Astrocyte of the cerebellum (primary cell): ENCODE data around the gene ESPN.

Experiments
- DNase-seq: peaks from one replicate; pipeline ENCODE4 v3.0.0-alpha.2; 2011; ENCODE audit warnings: low read depth
- H3K4me3 ChIP-seq: 2 replicates; pipeline ENCODE4 v1.5.1; 2011; ENCODE audit warnings: mild to moderate bottlenecking, low read depth, low read length, moderate library complexity
- in situ Hi-C: cut with HindIII; loops from 2 replicates; pipeline ENCODE4 v1.10.0; 2017; ENCODE audit warnings: low sequenced_read_pairs
- TF ChIP-seq, protein P1 (sequence below): IDR thresholded peaks from 2 replicates; pipeline ENCODE4 v1.5.1; 2012; ENCODE audit warnings: low read length, low read depth, moderate library complexity, mild to moderate bottlenecking; ENCODE audit errors: missing control alignments

ESPN gene

GRCh38 chr1:6507037-6507428 lies 82.5 kb downstream of the ESPN start:
- DNase-seq = no peak
- TF ChIP-seq, protein P1, sequence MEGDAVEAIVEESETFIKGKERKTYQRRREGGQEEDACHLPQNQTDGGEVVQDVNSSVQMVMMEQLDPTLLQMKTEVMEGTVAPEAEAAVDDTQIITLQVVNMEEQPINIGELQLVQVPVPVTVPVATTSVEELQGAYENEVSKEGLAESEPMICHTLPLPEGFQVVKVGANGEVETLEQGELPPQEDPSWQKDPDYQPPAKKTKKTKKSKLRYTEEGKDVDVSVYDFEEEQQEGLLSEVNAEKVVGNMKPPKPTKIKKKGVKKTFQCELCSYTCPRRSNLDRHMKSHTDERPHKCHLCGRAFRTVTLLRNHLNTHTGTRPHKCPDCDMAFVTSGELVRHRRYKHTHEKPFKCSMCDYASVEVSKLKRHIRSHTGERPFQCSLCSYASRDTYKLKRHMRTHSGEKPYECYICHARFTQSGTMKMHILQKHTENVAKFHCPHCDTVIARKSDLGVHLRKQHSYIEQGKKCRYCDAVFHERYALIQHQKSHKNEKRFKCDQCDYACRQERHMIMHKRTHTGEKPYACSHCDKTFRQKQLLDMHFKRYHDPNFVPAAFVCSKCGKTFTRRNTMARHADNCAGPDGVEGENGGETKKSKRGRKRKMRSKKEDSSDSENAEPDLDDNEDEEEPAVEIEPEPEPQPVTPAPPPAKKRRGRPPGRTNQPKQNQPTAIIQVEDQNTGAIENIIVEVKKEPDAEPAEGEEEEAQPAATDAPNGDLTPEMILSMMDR = no peak
- in situ Hi-C loops = no loop called here
- H3K4me3 ChIP-seq = no peak overlapping the region

GRCh38 chr1:6507461-6507911 lies 82.9 kb downstream of the ESPN start:
- in situ Hi-C loops = no loop called here

DNA sequence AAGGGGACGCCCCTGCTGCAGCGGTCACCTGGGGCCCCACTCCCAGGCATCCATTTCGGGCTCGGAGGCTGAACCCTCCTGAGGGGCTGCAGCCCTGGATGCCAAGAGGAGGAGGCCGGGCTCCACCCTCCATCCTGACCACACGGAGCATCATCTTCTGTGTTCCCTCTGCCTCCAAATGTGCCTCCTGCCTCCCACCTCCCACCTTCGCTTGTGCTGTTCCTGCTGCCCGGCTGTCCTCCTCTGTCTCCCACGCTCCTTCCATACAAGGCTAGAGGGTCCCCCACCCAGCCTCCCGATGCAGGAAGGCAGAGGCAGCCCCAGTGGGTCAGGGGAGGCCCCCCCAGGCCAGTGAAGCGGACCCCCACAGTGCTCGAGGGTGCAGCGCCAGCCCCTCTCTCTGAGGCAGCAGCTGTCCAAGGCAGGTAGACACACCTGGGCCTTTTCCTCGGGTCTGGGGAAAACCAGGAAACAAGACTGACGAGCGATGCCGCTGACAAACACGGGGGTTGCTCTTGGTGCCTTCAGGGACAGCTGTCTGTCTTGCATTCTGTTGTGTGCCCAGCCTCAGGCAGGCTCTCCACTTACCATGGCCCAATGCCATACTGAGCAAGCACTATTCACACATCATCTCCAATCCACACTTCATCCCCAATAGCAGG lies 83.7 kb downstream of the ESPN start:
- no peak for DNase-seq
- in situ Hi-C loops = no loop called here

More at GRCh38 chr1:6507461-6507911, 82.9 kb downstream of the ESPN start:
- TF ChIP-seq, protein P1 = no peak
- no peak for DNase-seq
- no peak overlapping the region for H3K4me3 ChIP-seq

DNA sequence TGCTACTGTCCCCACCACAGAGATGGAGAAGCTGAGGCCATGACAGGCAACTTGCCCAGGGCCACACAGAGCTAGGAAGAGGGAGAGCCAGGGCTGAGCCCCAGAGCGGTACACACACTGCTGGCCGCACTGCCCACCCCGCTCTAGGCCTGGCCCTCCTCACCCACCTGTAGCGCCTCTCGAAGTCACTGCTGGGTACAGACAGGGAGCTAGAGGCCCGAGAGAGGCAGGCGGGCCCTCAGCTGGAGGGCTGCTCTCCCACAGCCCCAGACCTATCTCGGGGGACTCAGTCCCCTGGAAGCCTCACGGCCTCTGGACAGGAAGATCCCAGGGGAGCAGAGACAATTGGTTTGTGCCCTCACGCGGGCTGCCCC lies 84.2 kb downstream of the ESPN start:
- TF ChIP-seq, protein P1 = no peak
- in situ Hi-C loops = no loop called here
- no peak for DNase-seq
- no peak overlapping the region for H3K4me3 ChIP-seq

More for the DNA sequence above, 83.7 kb downstream of the ESPN start:
- H3K4me3 ChIP-seq = no peak overlapping the region
- TF ChIP-seq, protein P1 = no peak

- in situ Hi-C loops = no loop called here
- H3K4me3 ChIP-seq = no peak overlapping the region
- DNase-seq = no peak
- TF ChIP-seq, protein P1 = no peak
Observed at GRCh38 chr1:6509220-6509918, 84.8 kb downstream of the ESPN start.

GRCh38 chr1:6509919-6510291 lies 85.3 kb downstream of the ESPN start:
- in situ Hi-C loops = no loop called here
- no peak for DNase-seq
- no peak overlapping the region for H3K4me3 ChIP-seq
- TF ChIP-seq, protein P1 = no peak
